Measurements from ENCODE around the gene PHLDA2.
A peak's percentile ranks its signal among the peaks of the same experiment; 100 is the strongest.
"Not testable (repeated sequence)": the region's sequence is repeated elsewhere in the genome, so short reads cannot be mapped to it uniquely, and the experiment has no call there.

Gene PHLDA2

GRCh38 chr11:2912498-2912897 is 16.7 kb downstream of the PHLDA2 start:
- DNase-seq = peak; percentile 35

- DNase-seq = no peak
These were observed 17.3 kb downstream of the PHLDA2 start for GRCh38 chr11:2911785-2912391.

DNA sequence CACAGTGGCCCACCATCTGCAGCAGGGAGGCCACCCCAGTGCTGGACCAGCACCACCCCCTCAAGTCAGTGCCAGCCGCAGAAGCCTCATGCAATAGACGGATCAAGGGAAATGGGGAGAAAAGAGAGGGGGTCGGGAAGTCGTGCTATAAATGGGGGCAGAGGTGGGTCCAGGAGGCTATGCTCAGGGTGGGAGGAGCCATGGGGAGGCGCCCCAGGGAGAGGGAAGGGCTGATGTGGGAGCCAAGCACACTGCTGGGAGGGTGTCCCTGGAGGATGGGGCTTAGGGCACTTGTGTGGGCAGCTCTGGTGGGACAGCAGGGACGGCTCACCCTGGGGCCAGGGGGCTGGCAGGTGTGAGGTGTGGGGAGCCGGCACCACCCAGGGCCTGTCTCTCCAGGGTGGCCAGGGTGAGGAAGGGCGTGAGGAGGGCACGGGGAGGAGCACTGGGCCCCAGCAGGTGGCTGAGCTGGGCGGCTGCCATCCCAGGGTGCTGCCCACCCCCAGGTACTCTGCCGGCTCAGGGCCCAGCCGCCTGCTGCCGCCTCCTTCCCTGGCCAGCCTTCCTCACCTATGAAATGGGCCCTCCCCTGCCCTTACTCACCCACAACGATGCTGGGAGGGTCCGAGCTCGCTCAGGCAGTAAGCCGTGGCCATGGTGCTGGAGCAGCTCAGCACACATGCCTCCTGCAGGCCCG is 18.0 kb downstream of the PHLDA2 start:
- no peak for DNase-seq

DNA sequence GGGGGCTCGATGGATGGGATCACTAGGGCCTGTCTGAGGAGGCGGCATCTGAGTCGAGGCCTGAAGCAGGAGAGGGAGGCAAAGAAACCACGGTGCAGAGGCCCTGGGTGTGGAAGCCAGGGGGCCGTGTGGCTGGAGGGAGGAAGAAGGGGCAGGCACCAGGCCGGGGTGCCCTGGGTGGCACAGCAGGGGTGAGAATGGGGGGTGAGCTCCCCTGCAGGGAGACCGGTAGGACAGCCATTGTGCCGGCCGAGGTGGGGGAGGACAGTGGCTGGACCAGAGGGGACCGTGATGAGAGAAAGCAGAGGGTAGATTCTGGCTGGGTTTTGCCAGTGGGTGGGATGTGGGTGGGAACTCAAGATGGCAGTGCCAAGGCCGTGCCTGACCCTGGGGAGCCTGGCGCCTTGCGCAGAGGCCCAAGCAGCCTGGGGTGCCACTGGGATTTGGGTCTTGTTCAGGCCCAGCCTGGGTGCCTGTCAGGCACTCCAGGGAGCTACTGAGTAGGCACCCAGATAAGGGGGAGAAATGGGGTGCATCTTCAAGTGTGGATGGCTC is 18.7 kb downstream of the PHLDA2 start:
- no peak for DNase-seq

DNA sequence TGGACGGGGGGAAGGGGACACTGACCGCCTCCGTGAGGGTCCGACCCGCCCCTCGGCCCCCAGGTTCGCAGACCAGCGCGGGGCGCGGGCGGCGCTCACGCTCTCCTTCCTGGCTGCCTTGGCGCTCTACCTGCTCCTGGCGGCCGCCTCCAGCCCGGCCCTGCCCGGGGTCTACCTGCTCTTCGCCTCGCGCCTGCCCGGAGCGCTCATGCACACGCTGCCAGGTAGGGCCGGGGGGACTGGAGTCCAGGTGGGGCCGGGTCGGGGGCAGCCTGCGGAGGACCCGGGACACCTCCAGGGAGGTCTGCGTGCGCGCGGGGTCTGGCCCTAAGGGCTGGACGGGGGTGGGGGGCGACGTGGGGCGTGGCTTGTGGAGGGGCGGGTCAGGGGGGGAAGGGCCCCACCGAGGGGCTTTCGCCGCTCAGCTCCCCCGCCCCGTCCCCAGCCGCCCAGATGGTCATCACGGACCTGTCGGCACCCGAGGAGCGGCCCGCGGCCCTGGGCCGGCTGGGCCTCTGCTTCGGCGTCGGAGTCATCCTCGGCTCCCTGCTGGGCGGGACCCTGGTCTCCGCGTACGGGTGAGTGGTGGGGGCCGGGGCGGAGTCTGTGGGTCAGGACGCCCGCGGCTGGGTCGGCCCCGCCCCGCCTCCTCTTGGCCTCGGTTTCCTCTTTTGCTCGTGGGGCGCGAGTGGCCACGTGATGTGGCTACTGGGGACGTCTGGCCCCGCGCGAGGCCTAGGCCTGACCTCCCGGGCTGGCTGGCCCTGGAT is 19.9 kb downstream of the PHLDA2 start:
- no peak for DNase-seq

DNA sequence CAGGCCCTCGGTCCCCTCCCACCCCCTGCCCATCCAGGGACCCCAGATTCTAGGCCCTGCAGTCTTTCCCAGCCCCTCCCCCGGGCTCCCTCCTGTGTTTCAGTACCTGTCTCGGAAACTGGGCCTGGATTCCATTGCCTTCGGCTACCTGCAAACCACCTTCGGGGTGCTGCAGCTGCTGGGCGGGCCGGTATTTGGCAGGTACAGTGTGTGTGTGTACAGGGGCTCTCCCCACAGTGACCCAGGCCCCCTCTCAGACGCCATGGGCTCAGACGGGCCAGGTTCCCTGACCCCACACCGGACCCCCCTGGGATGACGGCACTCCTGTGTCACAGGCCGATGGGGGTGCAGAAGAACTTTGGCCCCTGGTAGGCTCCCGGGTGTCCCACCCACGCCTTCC is 21.1 kb downstream of the PHLDA2 start:
- DNase-seq = no peak

- DNase-seq = not testable (repeated sequence)
These were observed 23.9 kb downstream of the PHLDA2 start for GRCh38 chr11:2905299-2905698.

- no peak for DNase-seq
These were observed 24.8 kb downstream of the PHLDA2 start for GRCh38 chr11:2904153-2905052.

GRCh38 chr11:2903672-2904011 is 25.6 kb downstream of the PHLDA2 start:
- no peak for DNase-seq

DNA sequence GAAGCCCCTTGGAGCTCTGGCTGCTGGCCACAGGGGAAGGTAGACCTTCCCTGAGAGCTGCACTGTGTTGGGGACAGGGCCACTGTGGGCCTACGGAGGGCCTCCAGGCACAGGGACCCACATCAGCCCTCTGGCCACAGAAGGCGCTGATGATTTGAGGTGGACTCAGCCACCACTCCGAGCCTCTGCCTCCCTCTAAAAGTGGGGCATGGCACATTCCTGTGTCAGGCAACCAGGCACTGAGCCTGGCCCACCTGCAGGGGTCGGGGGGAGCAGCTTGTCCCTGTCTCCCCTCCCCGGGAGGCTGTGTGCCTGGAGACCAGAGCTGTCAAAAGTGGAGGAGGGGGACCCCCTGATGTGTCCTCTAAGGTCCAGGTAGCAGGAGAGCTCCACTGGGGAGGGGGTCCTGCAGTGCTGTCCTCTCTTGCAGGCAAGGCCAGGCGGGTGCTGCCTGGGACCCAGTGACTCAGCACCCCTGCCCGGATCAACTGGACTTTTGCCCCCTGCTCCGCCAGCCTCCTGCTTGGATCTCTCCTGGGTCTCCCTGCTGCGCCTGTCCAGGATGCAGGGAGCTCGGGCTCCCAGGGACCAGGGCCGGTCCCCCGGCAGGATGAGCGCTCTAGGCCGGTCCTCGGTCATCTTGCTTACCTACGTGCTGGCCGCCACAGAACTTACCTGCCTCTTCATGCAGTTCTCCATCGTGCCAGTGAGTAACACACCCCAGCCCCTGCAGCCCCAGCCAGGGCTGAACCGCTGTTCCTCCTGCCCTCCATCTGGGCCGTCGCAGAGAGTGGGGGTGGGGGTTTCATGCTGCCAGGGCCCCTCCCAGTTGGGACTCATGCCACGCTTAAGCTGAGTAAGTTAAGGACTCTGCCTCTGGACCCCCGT is 26.2 kb downstream of the PHLDA2 start:
- DNase-seq = no peak

- DNase-seq = peak; percentile 97
These were observed 27.1 kb downstream of the PHLDA2 start for GRCh38 chr11:2901854-2902783.

DNA sequence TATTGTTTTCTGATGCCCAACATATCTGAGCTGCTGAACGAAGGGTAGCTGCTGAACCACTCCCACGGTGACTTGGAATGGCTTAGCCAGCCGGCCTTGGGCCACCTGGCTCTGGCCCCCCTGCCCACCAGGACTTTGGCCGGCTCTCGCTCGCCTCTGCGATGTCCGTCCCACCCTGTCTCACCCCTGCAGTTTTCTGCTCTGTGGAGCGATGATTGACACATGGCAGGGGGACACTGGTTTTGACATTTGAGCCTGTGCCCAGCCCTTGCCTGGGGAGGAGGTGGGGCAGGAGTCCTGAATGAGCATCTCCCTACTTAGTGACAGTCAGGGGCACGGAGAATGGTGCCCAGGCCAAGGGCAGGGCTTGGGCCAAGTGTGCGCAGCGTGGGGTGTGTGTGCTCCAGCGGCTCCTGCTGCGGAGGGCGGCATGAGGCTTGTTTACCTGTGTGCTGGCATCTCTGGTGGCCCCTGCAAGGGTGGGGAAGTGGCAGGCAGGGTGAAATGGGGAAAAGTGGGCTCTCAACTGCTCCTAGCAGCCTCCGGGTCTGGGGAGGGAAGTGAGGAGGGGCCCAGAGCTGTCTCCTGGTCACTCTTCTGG is 27.9 kb downstream of the PHLDA2 start:
- no peak for DNase-seq

DNA sequence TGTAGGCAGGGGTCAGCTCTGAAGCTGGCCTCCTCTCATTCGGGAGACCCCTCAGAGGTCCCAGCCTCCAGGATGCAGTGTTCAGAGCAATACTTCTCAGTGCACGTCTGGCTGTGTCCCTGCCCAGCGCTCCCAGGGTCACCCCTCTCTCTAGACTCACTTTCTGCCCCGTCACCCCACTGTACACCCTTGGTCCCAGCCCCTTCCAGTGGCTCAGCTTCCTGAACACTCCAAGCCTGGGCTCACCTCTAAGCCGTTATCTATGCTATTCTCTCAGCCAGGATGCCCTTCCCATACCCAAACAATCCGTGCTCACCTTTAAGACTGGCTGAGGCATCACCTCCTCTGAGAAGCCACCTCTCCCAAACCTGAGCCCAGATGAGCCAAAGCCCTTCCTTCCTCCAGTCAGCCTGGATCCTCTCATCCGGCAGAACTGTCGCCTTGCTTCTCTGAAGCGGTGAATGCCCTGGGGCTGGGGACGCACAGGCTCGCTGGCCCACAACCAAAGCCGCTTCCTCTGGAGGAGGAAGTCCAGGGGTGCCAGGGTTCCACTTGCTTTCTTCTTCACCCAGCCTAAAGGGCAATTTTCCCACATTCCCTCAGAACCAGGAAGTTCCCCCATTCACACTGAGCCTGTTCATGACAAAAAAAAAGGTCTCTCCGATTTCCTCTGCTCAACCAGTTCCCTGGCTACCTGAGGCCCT is 30.0 kb downstream of the PHLDA2 start:
- DNase-seq = no peak

DNA sequence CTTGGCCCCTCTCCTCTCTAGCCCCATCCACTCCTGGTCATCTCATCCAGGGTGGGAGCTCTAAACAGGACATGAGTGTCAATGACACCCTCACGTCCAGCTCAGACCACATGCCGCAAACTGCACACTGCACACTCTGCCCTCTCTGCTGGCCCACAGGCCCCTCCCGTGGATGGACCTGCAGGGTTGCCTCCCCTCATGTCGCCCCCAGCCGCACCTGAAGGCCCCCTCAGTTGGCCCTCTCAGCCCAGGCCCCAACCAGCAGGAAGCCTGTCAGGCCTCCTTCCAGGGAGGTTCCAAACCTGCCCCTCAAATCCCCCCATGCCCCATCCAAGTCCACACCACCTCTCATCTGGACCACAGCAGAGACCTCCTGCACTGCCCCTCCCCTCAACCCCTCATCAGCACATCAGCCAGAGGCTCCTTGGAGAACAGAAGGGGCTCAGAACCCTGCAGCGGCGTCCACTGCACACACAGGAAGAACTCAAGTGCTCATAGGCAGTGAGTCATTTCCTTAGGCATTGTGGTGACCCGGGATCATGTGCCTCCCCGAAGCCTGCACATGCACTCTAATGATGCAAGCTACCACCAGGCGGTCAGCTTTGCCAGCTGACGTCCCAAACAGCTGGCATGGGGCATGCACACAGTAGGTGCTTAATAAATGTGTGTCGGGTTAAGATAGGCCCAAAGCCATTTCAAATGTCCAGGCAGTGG is 30.7 kb downstream of the PHLDA2 start:
- peak; percentile 75 for DNase-seq

- DNase-seq = no peak
These were observed 32.2 kb downstream of the PHLDA2 start for GRCh38 chr11:2897048-2897447.

GRCh38 chr11:2896047-2896446 is 33.2 kb downstream of the PHLDA2 start:
- no peak for DNase-seq

- DNase-seq = no peak
These were observed 35.3 kb downstream of the PHLDA2 start for GRCh38 chr11:2893935-2894334.

GRCh38 chr11:2892967-2893528 is 36.2 kb downstream of the PHLDA2 start:
- DNase-seq = peak; percentile 59
